ENCODE results near the gene PITPNB. TPM values are rescaled to one million over a fixed set of nuclear protein-coding genes. Genes with fewer than 3 reads are reported as not detected.

Gene PITPNB
- total RNA-seq, 1 experiment from 2014 or later: 17.5 TPM

DNA sequence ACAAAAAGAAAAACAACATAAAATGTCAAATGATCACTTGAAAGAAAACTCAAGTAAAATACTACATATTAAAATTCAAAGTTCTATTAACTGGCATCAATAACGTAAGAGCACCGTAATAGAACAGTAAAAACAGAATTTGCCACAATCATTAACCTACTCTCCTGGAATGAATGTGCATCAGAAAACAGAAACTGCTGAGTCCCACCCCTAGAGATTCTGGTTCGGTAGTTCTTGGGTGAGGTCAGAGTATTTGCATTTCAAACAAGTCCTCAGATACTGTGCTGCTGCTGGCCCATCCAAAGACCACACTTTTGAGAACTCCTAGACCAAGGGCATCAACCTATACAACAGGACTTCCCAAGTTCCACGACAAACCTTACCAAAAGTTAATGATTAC lies 23.5 kb downstream of the PITPNB start:
- no peaks in the 10 kb centered on the region for H3K27me3 ChIP-seq

GRCh38 chr22:27892811-27893210 lies 26.2 kb downstream of the PITPNB start:
- no peaks in the 10 kb centered on the region for H3K9me3 ChIP-seq
- no peaks in the 10 kb centered on the region for H3K27me3 ChIP-seq
- no peak overlapping the region for H3K4me3 ChIP-seq
- no peak for DNase-seq
- H3K36me3 ChIP-seq: peaks cover 94% of the 10 kb centered on the region

More for the DNA sequence above, 23.5 kb downstream of the PITPNB start:
- Histone ChIP-seq H3K36me3 (peaks cover 89% of the 10 kb centered on the region), H3K4me3 (no peak overlapping the region), H3K9me3 (no peaks in the 10 kb centered on the region)
- DNase-seq: no peak

DNA sequence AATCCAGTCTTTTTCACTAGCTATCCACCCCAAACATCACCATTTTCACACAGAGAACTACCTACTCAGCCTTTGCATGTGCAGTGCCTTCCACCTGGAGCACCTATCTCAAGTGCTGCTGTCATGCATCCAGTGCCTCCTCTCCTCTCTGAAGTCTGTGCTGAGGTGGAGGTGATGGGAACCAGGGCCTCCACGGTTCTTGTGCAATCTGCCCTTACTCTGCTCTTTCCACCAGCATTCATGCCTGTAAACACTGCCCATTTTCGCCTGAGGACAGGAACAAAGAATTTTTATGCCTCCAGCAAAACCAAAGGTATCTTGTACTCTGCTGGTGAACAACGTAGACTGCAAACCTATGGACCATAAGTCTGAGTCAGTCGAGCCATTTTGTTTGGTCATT lies 27.0 kb downstream of the PITPNB start:
- no peak overlapping the region for H3K4me3 ChIP-seq

GRCh38 chr22:27888310-27888709 lies 30.7 kb downstream of the PITPNB start:
- H3K27me3 ChIP-seq: no peaks in the 10 kb centered on the region
- H3K36me3 ChIP-seq: peaks cover 89% of the 10 kb centered on the region
- no peak overlapping the region for H3K4me3 ChIP-seq
- H3K9me3 ChIP-seq: no peaks in the 10 kb centered on the region
- no peak for DNase-seq

More for the DNA sequence above, 27.0 kb downstream of the PITPNB start:
- H3K9me3 ChIP-seq: no peaks in the 10 kb centered on the region
- H3K36me3 ChIP-seq: peaks cover 93% of the 10 kb centered on the region
- no peak for DNase-seq
- no peaks in the 10 kb centered on the region for H3K27me3 ChIP-seq

DNA sequence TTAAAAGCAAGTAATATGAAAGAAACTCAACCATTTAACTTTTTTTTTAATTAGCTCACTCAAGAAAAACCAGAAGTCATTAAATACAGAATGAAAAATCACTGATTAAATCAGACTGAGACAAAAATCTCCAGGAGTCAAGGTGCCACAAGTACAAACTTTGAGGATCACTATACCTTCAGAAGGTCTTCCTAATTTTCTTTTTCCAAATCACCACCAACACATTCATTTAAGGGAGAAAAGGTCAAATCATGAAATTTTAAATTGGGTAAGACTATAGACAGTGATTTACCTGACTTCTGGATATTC lies 32.3 kb downstream of the PITPNB start:
- Histone ChIP-seq H3K4me3 (no peak overlapping the region), H3K27me3 (no peaks in the 10 kb centered on the region), H3K9me3 (no peaks in the 10 kb centered on the region), H3K36me3 (peaks cover 88% of the 10 kb centered on the region)
- DNase-seq: no peak

DNA sequence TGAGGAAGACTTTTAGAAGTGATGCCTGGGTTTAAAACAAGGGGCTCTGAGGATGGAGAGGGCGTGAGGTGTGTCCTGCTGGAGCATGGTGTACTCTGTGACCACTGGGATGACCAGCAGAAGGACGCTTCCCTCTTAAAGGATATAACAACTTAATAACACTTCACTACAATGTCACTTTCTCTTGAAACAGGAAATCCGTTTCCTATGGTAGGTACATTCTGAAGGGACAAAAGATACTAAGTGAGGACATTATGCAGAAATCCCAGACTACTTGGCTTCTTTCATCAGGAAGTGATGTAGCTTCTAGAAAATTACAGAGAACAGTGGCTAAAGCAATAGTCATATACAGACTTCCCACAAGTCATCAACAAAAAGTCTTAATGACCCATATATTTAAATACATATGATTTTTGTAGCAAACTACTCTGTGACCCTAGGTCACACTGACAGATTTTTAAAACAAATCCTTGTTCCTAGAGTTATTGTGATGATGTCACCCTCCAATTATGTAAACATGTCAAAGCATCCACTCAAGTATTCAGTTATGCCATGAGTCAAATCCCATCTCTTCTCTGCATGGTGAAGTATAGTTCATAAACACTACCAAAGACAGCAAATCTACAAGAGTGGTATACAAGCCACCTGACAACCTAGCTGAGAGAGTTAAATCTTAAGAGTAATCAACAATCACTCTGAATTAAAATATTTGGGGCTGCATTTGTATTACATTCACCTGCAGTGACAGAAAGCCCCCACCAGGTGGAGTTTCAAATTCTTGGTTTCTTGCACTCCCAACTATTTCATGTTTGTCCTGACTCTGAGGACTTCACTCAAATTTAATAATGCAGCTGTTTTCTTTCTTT lies 32.8 kb downstream of the PITPNB start:
- H3K9me3 ChIP-seq: no peaks in the 10 kb centered on the region
- H3K36me3 ChIP-seq: peaks cover 83% of the 10 kb centered on the region
- DNase-seq: no peak
- H3K27me3 ChIP-seq: no peaks in the 10 kb centered on the region
- H3K4me3 ChIP-seq: no peak overlapping the region

DNA sequence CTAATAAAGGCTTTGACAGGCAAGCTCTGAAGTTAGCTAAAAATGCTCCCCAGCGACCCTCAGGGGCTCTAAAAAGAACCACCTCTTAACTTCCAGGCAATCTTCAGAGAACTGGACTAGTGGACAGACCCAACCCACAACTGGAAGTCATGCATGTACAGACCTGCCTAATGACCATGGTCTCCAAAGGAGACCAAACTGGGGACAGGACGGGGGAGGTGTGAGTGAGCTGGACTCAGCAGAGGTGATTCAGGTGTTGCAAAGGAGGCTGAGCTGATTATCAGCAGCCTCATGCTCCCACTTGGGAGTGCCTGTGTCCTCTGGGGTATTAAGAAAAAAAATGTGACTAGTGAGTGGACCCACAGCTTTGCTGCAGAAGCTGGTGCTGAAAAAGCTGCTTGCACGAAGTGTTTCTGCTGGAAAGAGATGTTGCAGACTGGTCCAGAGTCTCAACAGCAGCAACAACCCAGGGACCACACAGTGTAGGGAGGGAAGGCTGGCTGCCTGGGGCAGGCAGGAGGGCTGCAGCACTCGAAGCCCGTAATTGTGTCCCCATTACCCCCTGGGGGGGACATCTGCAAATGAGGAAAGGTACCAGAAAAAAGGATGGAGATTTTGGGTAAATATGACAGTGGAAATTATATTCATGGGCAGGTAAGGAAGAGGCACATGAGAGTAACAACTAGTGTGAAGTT lies 35.3 kb downstream of the PITPNB start:
- H3K9me3 ChIP-seq: no peaks in the 10 kb centered on the region
- DNase-seq: no peak
- H3K4me3 ChIP-seq: no peak overlapping the region
- peaks cover 70% of the 10 kb centered on the region for H3K36me3 ChIP-seq
- H3K27me3 ChIP-seq: no peaks in the 10 kb centered on the region

DNA sequence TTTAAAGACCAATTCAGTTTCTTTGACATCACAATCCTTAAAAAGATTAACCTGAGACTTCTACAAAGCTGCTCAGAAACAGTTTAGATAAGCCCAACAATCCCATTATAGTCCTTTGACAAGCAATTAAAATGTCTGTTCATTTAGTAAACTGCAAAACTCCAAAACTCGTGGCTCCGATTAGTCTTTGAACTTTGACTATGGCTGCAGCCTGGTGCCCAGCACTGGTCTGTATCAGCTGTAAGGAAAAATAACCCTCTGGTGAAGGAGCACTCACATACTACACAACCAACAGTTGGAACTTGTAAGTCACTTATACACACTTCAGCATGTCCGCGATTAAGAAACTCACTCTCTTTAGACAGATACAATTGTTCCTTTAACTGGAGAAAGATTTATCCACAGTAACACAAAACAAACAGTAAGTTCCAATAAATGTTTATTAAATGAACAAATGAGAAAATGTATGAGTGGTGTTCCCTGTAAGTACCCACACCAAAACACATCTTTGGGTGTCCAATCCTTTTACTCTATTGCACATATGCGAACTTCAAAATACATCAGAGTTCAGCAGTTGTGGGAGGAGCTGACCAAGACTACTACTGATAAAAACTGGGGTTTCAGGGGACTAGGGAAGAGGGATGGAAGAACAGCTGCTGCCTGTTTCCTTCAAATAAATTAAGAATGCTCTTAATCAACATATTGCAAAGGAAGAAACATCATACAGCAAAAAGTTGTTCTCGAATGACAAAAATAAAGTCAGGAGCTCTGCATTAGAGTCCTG lies 36.4 kb downstream of the PITPNB start:
- peaks cover 61% of the 10 kb centered on the region for H3K36me3 ChIP-seq
- no peaks in the 10 kb centered on the region for H3K9me3 ChIP-seq
- DNase-seq: no peak
- no peak overlapping the region for H3K4me3 ChIP-seq
- no peaks in the 10 kb centered on the region for H3K27me3 ChIP-seq

- peak; percentile 28 for DNase-seq
- H3K36me3 ChIP-seq: peaks cover 64% of the 10 kb centered on the region
- H3K9me3 ChIP-seq: no peaks in the 10 kb centered on the region
- no peaks in the 10 kb centered on the region for H3K27me3 ChIP-seq
- no peak overlapping the region for H3K4me3 ChIP-seq
These were observed 37.6 kb downstream of the PITPNB start for GRCh38 chr22:27881421-27881820.

GRCh38 chr22:27880778-27881394 lies 38.2 kb downstream of the PITPNB start:
- Histone ChIP-seq H3K36me3 (peaks cover 66% of the 10 kb centered on the region), H3K4me3 (no peak overlapping the region), H3K9me3 (no peaks in the 10 kb centered on the region), H3K27me3 (no peaks in the 10 kb centered on the region)
- peak; percentile 11 for DNase-seq

DNA sequence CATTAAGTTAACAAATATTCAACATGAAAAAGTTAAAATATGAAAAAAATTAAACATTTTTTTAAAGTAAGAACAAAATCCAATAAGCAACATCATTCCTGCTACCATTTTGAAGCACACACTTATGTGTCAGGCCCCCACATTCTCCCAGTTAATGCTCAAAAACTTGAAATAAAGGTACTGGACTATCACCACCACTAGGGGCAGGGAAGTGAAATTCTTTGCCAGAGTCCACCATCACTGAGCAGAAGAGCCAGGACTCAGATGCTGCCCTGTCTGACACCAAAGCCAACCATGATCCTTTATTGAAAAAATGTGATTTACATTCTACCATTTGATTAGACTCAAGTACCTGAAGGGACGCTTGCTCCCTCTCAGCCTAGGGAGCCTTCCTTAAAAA lies 39.1 kb downstream of the PITPNB start:
- Histone ChIP-seq H3K36me3 (peaks cover 65% of the 10 kb centered on the region), H3K27me3 (no peaks in the 10 kb centered on the region), H3K4me3 (no peak overlapping the region), H3K9me3 (no peaks in the 10 kb centered on the region)
- DNase-seq: peak; percentile 23

DNA sequence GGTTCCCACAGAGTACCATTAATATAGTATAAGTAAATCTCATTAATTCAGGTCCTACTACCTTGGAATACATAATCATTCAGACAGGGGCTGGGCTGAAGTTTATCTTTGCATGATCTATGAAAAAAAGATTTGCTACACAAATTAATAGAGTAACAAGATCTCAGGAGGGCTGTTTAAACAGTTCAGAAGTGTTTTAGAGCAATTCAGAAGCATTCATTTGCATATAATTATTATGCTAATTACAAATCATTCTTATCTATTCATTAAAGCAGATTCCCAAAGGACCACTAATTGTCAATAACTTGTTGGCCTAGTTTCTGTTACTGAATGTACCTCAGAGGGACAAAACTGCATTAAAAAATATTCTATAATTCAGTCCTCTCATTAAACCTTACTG lies 40.5 kb downstream of the PITPNB start:
- H3K9me3 ChIP-seq: no peaks in the 10 kb centered on the region
- no peak overlapping the region for H3K4me3 ChIP-seq
- H3K27me3 ChIP-seq: no peaks in the 10 kb centered on the region
- peaks cover 65% of the 10 kb centered on the region for H3K36me3 ChIP-seq
- DNase-seq: no peak

DNA sequence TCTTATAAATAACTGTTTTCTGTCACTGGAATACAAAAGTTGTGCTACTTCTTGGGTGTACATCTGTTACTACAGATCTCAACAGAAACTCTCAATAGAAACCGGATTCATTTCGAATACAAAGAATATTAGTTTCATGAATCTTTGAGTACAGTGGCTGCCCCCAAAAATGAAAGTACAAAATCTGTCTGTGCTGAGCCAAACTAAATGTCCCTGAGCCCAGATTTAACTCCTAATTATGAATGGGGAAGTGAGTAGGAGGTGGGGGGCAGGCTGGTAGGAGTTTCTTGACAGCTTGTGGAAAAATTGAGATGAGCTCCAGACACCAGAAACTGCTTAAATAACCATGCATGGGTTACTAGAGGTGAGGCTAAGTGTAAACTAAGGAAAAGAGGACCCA lies 41.6 kb downstream of the PITPNB start:
- Histone ChIP-seq H3K4me3 (no peak overlapping the region), H3K36me3 (peaks cover 67% of the 10 kb centered on the region), H3K27me3 (no peaks in the 10 kb centered on the region), H3K9me3 (no peaks in the 10 kb centered on the region)
- no peak for DNase-seq

DNA sequence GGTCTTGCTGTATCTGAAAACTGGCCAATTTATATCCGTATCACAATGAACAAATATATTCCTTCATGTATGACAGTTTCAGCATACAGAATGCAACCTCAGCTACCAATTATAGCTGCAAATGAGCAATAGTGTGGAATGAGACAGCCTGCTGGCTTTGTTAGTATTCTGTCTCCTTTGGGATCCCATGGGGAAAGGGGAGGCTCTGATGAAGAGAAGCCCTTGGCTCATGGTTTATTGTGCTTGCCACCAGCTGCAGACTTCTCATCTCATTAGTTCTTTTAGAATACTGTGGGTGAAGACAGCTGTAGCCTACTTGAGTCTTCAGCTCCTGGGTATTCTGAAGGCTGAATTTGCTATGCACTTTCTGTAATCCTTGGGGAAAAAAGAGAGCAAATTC lies 42.4 kb downstream of the PITPNB start:
- peaks cover 68% of the 10 kb centered on the region for H3K36me3 ChIP-seq
- DNase-seq: no peak
- H3K4me3 ChIP-seq: no peak overlapping the region

GRCh38 chr22:27875951-27876350 lies 43.1 kb downstream of the PITPNB start:
- Histone ChIP-seq H3K9me3 (no peaks in the 10 kb centered on the region), H3K27me3 (no peaks in the 10 kb centered on the region), H3K4me3 (no peak overlapping the region), H3K36me3 (peaks cover 75% of the 10 kb centered on the region)
- DNase-seq: no peak

More for the DNA sequence above, 42.4 kb downstream of the PITPNB start:
- no peaks in the 10 kb centered on the region for H3K27me3 ChIP-seq
- no peaks in the 10 kb centered on the region for H3K9me3 ChIP-seq

DNA sequence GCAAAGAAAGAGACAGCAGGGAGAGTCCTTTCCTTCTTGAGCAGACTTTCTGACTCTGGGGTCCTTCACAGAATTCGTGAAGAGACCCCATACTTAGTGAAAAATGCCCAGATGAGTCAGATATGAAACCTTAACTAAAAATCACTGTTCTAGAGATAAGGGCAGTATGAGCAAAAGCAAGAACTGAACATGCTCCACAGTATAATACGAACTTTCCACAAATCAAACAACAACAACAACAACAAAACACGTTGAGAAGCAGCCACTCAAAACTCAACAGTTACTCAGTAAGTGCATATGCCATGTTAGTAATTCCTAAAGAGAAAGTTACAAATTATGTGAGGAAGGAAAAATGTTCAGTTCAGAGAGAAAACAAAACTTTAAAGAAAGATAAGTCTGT lies 44.3 kb downstream of the PITPNB start:
- no peak for DNase-seq
- Histone ChIP-seq H3K36me3 (peaks cover 77% of the 10 kb centered on the region), H3K27me3 (no peaks in the 10 kb centered on the region), H3K9me3 (no peaks in the 10 kb centered on the region), H3K4me3 (no peak overlapping the region)

GRCh38 chr22:27874185-27874584 lies 44.9 kb downstream of the PITPNB start:
- Histone ChIP-seq H3K4me3 (no peak overlapping the region), H3K36me3 (peaks cover 81% of the 10 kb centered on the region), H3K27me3 (no peaks in the 10 kb centered on the region), H3K9me3 (no peaks in the 10 kb centered on the region)
- no peak for DNase-seq

Data from MG63 (cell line).